OCI-LY7 (cell line): ENCODE results near the gene C1orf105. TPM values are rescaled to one million over a fixed set of nuclear protein-coding genes. Genes with fewer than 3 reads are reported as not detected.

ENCODE experiments used
- BruUV-seq: library from RNA; stranded (reverse); fragments of 400-500 nt; replicated peaks from 2 replicates; lab custom pipeline; 2021; lab: Mats Ljungman, UMichigan
- CTCF ChIA-PET: fragments of 300-600 bp; sonication (Branson Sonifier 250); formaldehyde crosslinking; loops from one replicate; lab custom pipeline; 2022; ENCODE audit warnings: antibody characterized with exemption; ENCODE audit not compliant: unreplicated experiment; lab: Charles Lee
- POLR2A ChIA-PET: fragments of 300-600 bp; sonication (Branson Sonifier 250); formaldehyde crosslinking; loops from one replicate; lab custom pipeline; 2022; ENCODE audit warnings: antibody characterized with exemption; lab: Charles Lee
- DNase-seq: peaks from one replicate; pipeline ENCODE4 v3.0.0-alpha.2; 2015; ENCODE audit warnings: low spot score
- H2AFZ ChIP-seq: fragments of 200-600 bp; sonication (generic), shearing (Covaris generic); 2 replicates; pipeline ENCODE4 v1.6.1; 2014; ENCODE audit warnings: mild to moderate bottlenecking, antibody characterized with exemption, low read length, moderate library complexity
- H3K27ac ChIP-seq: fragments of 200-600 bp; sonication (generic); 2 replicates; pipeline ENCODE4 v1.5.1; 2014; ENCODE audit warnings: mixed run types, low read depth, mild to moderate bottlenecking, moderate library complexity, low read length, inconsistent platforms; ENCODE audit not compliant: poor library complexity, severe bottlenecking
- H3K36me3 ChIP-seq: fragments of 200-600 bp; sonication (generic); 2 replicates; pipeline ENCODE4 v1.6.1; 2014; ENCODE audit warnings: mild to moderate bottlenecking, antibody characterized with exemption, low read length, moderate library complexity, mixed read lengths; ENCODE audit not compliant: insufficient read depth
- H3K4me1 ChIP-seq: fragments of 200-600 bp; sonication (generic); 2 replicates; pipeline ENCODE4 v1.5.1; 2014; ENCODE audit warnings: mild to moderate bottlenecking, low read length; ENCODE audit not compliant: insufficient read depth, poor library complexity, severe bottlenecking
- H3K4me2 ChIP-seq: fragments of 200-600 bp; sonication (generic); 2 replicates; pipeline ENCODE4 v1.6.1; 2014; ENCODE audit warnings: mild to moderate bottlenecking, low read length
- H3K4me3 ChIP-seq: fragments of 200-600 bp; sonication (generic); 2 replicates; pipeline ENCODE4 v1.5.1; 2014; ENCODE audit warnings: mild to moderate bottlenecking, low read depth, low read length; ENCODE audit not compliant: poor library complexity, severe bottlenecking
- H3K79me2 ChIP-seq: fragments of 200-600 bp; sonication (generic); 2 replicates; pipeline ENCODE4 v1.6.1; 2016; ENCODE audit warnings: low read depth, mild to moderate bottlenecking, low read length, moderate library complexity, mixed read lengths; ENCODE audit not compliant: insufficient read depth
- H3K9me2 ChIP-seq: fragments of 200-600 bp; sonication (generic); 2 replicates; pipeline ENCODE4 v1.6.1; 2016; ENCODE audit warnings: mild to moderate bottlenecking, low read length, mixed read lengths; ENCODE audit not compliant: insufficient read depth
- H3K9me3 ChIP-seq: fragments of 200-600 bp; sonication (generic); 2 replicates; pipeline ENCODE4 v1.6.1; 2014; ENCODE audit warnings: mild to moderate bottlenecking, mixed run types, low read length, mixed read lengths
- H4K20me1 ChIP-seq: fragments of 200-600 bp; sonication (generic); 2 replicates; pipeline ENCODE4 v1.6.1; 2014; ENCODE audit warnings: mild to moderate bottlenecking, antibody characterized with exemption, low read length, moderate library complexity, mixed read lengths; ENCODE audit not compliant: insufficient read depth
- EZH2phosphoT487 ChIP-seq: fragments of 200-600 bp; sonication (generic); IDR thresholded peaks from 2 replicates; pipeline ENCODE4 v1.6.1; 2018; ENCODE audit warnings: low read depth, borderline replicate concordance, mild to moderate bottlenecking, mixed run types, antibody characterized with exemption, low read length, moderate library complexity, mixed read lengths
- intact Hi-C: fragments of 100-400 bp; cut with micrococcal nuclease; formaldehyde crosslinking; loops from one replicate; pipeline ENCODE4 v1.10.0; 2022; ENCODE audit not compliant: unreplicated experiment
- total RNA-seq, 2 experiments: library from RNA; depleted of rRNA in 1 of 2; stranded (reverse); fragments of >200 nt in 1 of 2; shearing (Covaris generic) in 1 of 2; gene quantifications; 2 replicates each; pipeline ENCODE4 v1.2.3, GENCODE V29; 2014 to 2022
- TF ChIP-seq, protein P1 (sequence below): fragments of 200-600 bp; sonication (generic); conservative IDR thresholded peaks from 2 replicates; pipeline ENCODE4 v1.5.1; 2014; ENCODE audit warnings: mild to moderate bottlenecking, antibody characterized with exemption, low read length, moderate library complexity, mixed read lengths

Gene C1orf105
- total RNA-seq, 2 experiments from 2014 or later = not detected

DNA sequence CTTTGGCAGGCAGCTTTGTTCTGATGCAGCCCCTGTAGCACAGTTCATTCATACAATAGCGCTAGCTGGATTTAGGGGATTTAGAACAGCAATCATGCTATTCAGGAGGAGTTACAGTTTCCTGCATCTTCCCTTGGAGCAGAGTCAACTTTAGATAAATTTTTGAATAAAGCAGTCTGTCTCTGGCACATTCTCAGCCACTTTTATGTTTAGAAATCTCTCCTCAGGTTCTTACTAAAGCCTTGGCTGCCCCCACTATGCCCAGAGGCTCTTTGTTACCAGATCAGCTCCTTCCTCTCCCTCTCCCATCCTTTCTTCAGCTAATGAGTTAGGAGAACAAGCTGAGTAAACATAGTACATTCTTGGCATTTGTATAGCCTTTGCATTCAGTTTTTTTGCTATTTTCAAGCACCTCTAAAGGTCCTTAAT, 40.4 kb downstream of the C1orf105 start:
- H3K36me3 ChIP-seq = no peaks in the 10 kb centered on the region
- POLR2A ChIA-PET = interaction anchor here (1.1 kb wide), 1 partner anchor 9 kb away, joined by 3 read pairs; no protein-coding TSS in a partner anchor
- intact Hi-C loops = no loop called here
- H3K9me3 ChIP-seq = no peaks in the 10 kb centered on the region
- BruUV-seq = no TSS peak
- H3K4me2 ChIP-seq = no peak overlapping the region
- H3K27ac ChIP-seq = no peak overlapping the region
- CTCF ChIA-PET = no interaction called here
- H3K9me2 ChIP-seq = no peaks in the 10 kb centered on the region
- H3K4me1 ChIP-seq = no peaks in the 10 kb centered on the region
- TF ChIP-seq EZH2phosphoT487 = no peak
- TF ChIP-seq, protein P1, sequence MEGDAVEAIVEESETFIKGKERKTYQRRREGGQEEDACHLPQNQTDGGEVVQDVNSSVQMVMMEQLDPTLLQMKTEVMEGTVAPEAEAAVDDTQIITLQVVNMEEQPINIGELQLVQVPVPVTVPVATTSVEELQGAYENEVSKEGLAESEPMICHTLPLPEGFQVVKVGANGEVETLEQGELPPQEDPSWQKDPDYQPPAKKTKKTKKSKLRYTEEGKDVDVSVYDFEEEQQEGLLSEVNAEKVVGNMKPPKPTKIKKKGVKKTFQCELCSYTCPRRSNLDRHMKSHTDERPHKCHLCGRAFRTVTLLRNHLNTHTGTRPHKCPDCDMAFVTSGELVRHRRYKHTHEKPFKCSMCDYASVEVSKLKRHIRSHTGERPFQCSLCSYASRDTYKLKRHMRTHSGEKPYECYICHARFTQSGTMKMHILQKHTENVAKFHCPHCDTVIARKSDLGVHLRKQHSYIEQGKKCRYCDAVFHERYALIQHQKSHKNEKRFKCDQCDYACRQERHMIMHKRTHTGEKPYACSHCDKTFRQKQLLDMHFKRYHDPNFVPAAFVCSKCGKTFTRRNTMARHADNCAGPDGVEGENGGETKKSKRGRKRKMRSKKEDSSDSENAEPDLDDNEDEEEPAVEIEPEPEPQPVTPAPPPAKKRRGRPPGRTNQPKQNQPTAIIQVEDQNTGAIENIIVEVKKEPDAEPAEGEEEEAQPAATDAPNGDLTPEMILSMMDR = no peak
- H3K4me3 ChIP-seq = no peak overlapping the region
- no peaks in the 10 kb centered on the region for H3K79me2 ChIP-seq
- no peak for DNase-seq
- no peak overlapping the region for H2AFZ ChIP-seq
- no peaks in the 10 kb centered on the region for H4K20me1 ChIP-seq

DNA sequence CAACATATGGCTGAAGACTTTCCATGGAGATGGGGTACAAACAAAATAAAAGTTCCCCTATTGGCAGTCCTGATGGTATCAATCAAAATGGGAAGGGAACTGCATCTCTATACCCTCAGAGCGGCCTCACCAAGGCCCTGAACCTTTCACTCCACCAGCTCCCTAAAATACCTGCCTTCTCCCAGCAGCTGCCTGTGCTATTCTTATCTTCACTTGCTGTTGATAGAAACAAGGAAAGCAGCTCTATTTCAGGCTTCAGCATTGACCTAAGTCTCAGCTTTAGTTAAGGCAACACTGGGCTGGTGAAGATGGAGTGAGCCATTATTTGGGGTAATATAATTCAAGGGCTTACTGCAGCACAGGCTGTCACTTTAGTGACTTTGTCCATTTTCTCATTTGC, 45.1 kb downstream of the C1orf105 start:
- H3K9me3 ChIP-seq = no peaks in the 10 kb centered on the region
- DNase-seq = no peak
- BruUV-seq = no TSS peak
- TF ChIP-seq, protein P1 = no peak
- H3K36me3 ChIP-seq = no peaks in the 10 kb centered on the region
- H3K9me2 ChIP-seq = no peaks in the 10 kb centered on the region
- ChIA-PET POLR2A (interaction anchor here (0.5 kb wide), 1 partner anchor 121 kb away, joined by 3 read pairs; no protein-coding TSS in a partner anchor), CTCF (no interaction called here)
- intact Hi-C loops = no loop called here
- no peak overlapping the region for H2AFZ ChIP-seq
- no peak overlapping the region for H3K4me3 ChIP-seq
- H3K4me1 ChIP-seq = no peaks in the 10 kb centered on the region
- no peaks in the 10 kb centered on the region for H3K79me2 ChIP-seq
- no peak overlapping the region for H3K27ac ChIP-seq
- H3K4me2 ChIP-seq = no peak overlapping the region
- no peaks in the 10 kb centered on the region for H4K20me1 ChIP-seq

DNA sequence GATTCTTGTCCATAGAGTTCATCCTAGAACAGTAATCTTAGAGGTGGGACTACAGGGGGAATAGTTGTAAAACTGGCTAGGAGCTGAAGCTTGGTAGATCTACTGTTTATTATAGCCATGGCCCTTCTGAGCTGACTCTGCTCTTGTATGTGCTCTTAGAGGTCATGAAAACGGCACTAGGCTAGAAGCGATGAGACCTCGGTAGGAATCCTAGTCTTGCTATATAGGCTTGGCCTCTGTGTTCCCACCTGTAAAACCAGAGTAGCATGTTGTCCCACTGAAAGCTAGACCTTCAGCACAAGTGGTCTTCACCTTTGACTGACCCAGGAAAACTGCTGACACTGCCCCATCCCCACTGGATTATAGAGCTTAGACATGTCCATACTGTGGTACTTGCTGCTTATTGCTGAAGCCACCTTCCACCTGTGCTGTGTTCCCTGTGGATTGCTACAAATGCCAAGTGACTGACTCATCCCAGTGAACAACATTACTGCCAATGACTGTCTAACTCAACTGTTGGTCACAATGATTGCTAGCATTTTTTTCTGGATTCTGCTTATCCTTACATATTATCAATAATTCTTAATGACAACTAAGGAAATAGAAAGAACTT, 46.4 kb downstream of the C1orf105 start:
- no peaks in the 10 kb centered on the region for H3K79me2 ChIP-seq
- no peak overlapping the region for H3K27ac ChIP-seq
- H3K4me1 ChIP-seq = no peaks in the 10 kb centered on the region
- ChIA-PET POLR2A (no interaction called here), CTCF (no interaction called here)
- no peaks in the 10 kb centered on the region for H3K9me3 ChIP-seq
- BruUV-seq = no TSS peak
- H3K4me2 ChIP-seq = no peak overlapping the region
- no peak overlapping the region for H3K4me3 ChIP-seq
- no peak overlapping the region for H2AFZ ChIP-seq
- intact Hi-C loops = no loop called here
- no peak for DNase-seq
- no peaks in the 10 kb centered on the region for H3K36me3 ChIP-seq
- H4K20me1 ChIP-seq = no peaks in the 10 kb centered on the region
- no peaks in the 10 kb centered on the region for H3K9me2 ChIP-seq
- TF ChIP-seq, protein P1 = no peak
- no peak for TF ChIP-seq EZH2phosphoT487
